A549 (cell line): ENCODE data around the gene MMP2. TPM values are rescaled to one million over a fixed set of nuclear protein-coding genes. Genes with fewer than 3 reads are reported as not detected.

Source experiments
- ATAC-seq, 2 experiments: fragments of 200-7000 bp in 1 of 2; fragments of >200 bp in 1 of 2; cut with Nextera tagmentation in 1 of 2; cut with Tn5 transposase in 1 of 2; 3 replicates each; pipeline versions ENCODE4 v1.8.0 to v1.9.1; 2018 to 2020; ENCODE audit warnings: mild to moderate bottlenecking in 1 of 2, moderate library complexity in 1 of 2
- CTCF ChIA-PET: fragments of 300-600 bp; sonication (Branson Sonifier 250); formaldehyde crosslinking; extraction: SDS; loops from one replicate; lab custom pipeline; 2021; ENCODE audit warnings: antibody characterized with exemption, inconsistent platforms; lab: Yijun Ruan, JAX
- POLR2A ChIA-PET: fragments of 350-600 bp; formaldehyde crosslinking; extraction: SDS; loops from one replicate; lab custom pipeline; 2021; ENCODE audit warnings: antibody characterized with exemption, inconsistent platforms; lab: Yijun Ruan, JAX
- DNase-seq, 2 experiments: peaks; one replicate each; pipeline versions ENCODE4 v3.0.0 to v3.0.0-alpha.2; 2011 to 2016; ENCODE audit warnings: low read depth in 1 of 2, low spot score in 1 of 2
- FAIRE-seq: peaks from 2 replicates; lab custom pipeline; 2011; peaks lifted over from hg19 to GRCh38; lab: Jason Lieb, UNC
- H3K27ac ChIP-seq, 2 experiments: fragments of >200 bp; sonication (Bioruptor Twin); formaldehyde crosslinking; 3 replicates each; pipeline ENCODE4 v1.5.1; 2016 to 2017
- H3K4me1 ChIP-seq: fragments of >200 bp; sonication (Bioruptor Twin); formaldehyde crosslinking; 3 replicates; pipeline ENCODE4 v1.6.1; 2016
- H3K4me2 ChIP-seq: fragments of >200 bp; sonication (Bioruptor Twin); formaldehyde crosslinking; 3 replicates; pipeline ENCODE4 v1.6.1; 2016
- H3K4me3 ChIP-seq: fragments of >200 bp; sonication (Bioruptor Twin); formaldehyde crosslinking; 3 replicates; pipeline ENCODE4 v1.5.1; 2016
- H3K9me3 ChIP-seq: fragments of >200 bp; sonication (Bioruptor Twin); formaldehyde crosslinking; 3 replicates; pipeline ENCODE4 v1.6.1; 2016
- CBX8 ChIP-seq: fragments of 200-600 bp; sonication (generic); IDR thresholded peaks from 2 replicates; pipeline ENCODE4 v1.6.1; 2016
- EHMT2 ChIP-seq: fragments of 200-600 bp; sonication (generic); IDR thresholded peaks from 2 replicates; pipeline ENCODE4 v1.6.1; 2016; ENCODE audit warnings: antibody characterized with exemption, low read depth, mild to moderate bottlenecking, moderate library complexity
- EP300 ChIP-seq, 2 experiments: fragments of >200 bp; sonication (Bioruptor Twin); formaldehyde crosslinking; IDR thresholded peaks; 2 replicates in 1 of 2; 3 replicates in 1 of 2; pipeline ENCODE4 v1.6.1; 2016 to 2017
- ESRRA ChIP-seq: fragments of 150-350 bp; IDR thresholded peaks from 2 replicates; pipeline ENCODE4 v1.6.1; 2014; ENCODE audit warnings: mild to moderate bottlenecking, low read length, borderline replicate concordance
- FOSB ChIP-seq: fragments of 250-450 bp; sonication (Bioruptor Pico); IDR thresholded peaks from 2 replicates; pipeline ENCODE4 v1.5.0; 2020; ENCODE audit warnings: mild to moderate bottlenecking, moderate library complexity
- FOSL2 ChIP-seq, 2 experiments: fragments of 450-650 bp in 1 of 2; fragments of >200 bp in 1 of 2; sonication (Bioruptor Twin) in 1 of 2; formaldehyde crosslinking; IDR thresholded peaks; 2 replicates each; pipeline versions ENCODE4 v1.5.0 to v1.6.1; 2016 to 2020; ENCODE audit warnings: mild to moderate bottlenecking in 1 of 2, moderate library complexity in 1 of 2
- FOXS1 ChIP-seq: fragments of 250-450 bp; sonication (Bioruptor Pico); IDR thresholded peaks from 2 replicates; pipeline ENCODE4 v1.5.0; 2020; ENCODE audit warnings: mild to moderate bottlenecking, moderate library complexity
- KDM5A ChIP-seq: fragments of 200-600 bp; sonication (generic); IDR thresholded peaks from 2 replicates; pipeline ENCODE4 v1.6.1; 2016; ENCODE audit warnings: antibody characterized with exemption, mild to moderate bottlenecking
- MYC ChIP-seq: IDR thresholded peaks from 2 replicates; pipeline ENCODE4 v1.6.1; 2012; ENCODE audit warnings: mild to moderate bottlenecking, inconsistent platforms, low read length, improper control_type of control experiment, borderline replicate concordance
- NFE2L2 ChIP-seq: fragments of 150-350 bp; conservative IDR thresholded peaks from 2 replicates; pipeline ENCODE4 v1.6.1; 2014; ENCODE audit warnings: low read length
- PHF8 ChIP-seq: fragments of 200-600 bp; sonication (generic); IDR thresholded peaks from 2 replicates; pipeline ENCODE4 v1.6.1; 2016; ENCODE audit warnings: low read depth, mild to moderate bottlenecking, antibody characterized with exemption, moderate library complexity, borderline replicate concordance
- POLR2A ChIP-seq: IDR thresholded peaks from 2 replicates; pipeline ENCODE4 v1.6.1; 2012; ENCODE audit warnings: mild to moderate bottlenecking, low read length
- RARB ChIP-seq: fragments of 250-450 bp; sonication (Bioruptor Pico); IDR thresholded peaks from 2 replicates; pipeline ENCODE4 v1.8.0; 2021; ENCODE audit warnings: mild to moderate bottlenecking, moderate library complexity
- RFX5 ChIP-seq: fragments of 450-650 bp; IDR thresholded peaks from 2 replicates; pipeline ENCODE4 v1.7.1; 2014; ENCODE audit warnings: antibody characterized with exemption, mild to moderate bottlenecking, moderate library complexity
- SMC3 ChIP-seq: fragments of >200 bp; sonication (Bioruptor Twin); formaldehyde crosslinking; IDR thresholded peaks from 3 replicates; pipeline ENCODE4 v1.6.1; 2018; ENCODE audit warnings: inconsistent platforms
- SREBF2 ChIP-seq: fragments of 450-650 bp; IDR thresholded peaks from 2 replicates; pipeline ENCODE4 v1.6.1; 2014; ENCODE audit warnings: mild to moderate bottlenecking, moderate library complexity
- ZC3H11A ChIP-seq: fragments of 450-650 bp; IDR thresholded peaks from 2 replicates; pipeline ENCODE4 v1.6.1; 2014; ENCODE audit warnings: antibody characterized with exemption, mild to moderate bottlenecking
- ZFP36 ChIP-seq: fragments of 450-650 bp; IDR thresholded peaks from 2 replicates; pipeline ENCODE4 v1.6.1; 2014; ENCODE audit warnings: borderline replicate concordance; ENCODE audit not compliant: partially characterized antibody
- ZNF302 ChIP-seq: fragments of 250-450 bp; sonication (Bioruptor Pico); IDR thresholded peaks from 2 replicates; pipeline ENCODE4 v1.9.0; 2021; ENCODE audit warnings: inconsistent platforms, mild to moderate bottlenecking, moderate library complexity
- WGBS: methylation state at CpG from one replicate; pipeline ENCODE4 v1.1.6; 2017; ENCODE audit errors: missing lambda C conversion rate; 5-methylcytosine and 5-hydroxymethylcytosine counted together
- polyA plus RNA-seq, 4 experiments: library from polyadenylated mRNA; depleted of rRNA in 3 of 4; stranded (reverse); fragments of >200 nt; fragmentation: RNase III in 1 of 4; extraction: RNeasy Plus Mini Kit Qiagen cat#74134 plus additional on column Dnase treatment in 1 of 4; gene quantifications; 2 replicates in 3 of 4; 3 replicates in 1 of 4; pipeline ENCODE4 v1.2.3, GENCODE V29; 2011 to 2017
- TF ChIP-seq, protein P1 (sequence below): fragments of 250-450 bp; sonication (Bioruptor Pico); IDR thresholded peaks from 2 replicates; pipeline ENCODE4 v1.5.0; 2020; ENCODE audit warnings: low read depth, mild to moderate bottlenecking, moderate library complexity
- TF ChIP-seq, protein P2 (sequence below): fragments of 200-600 bp; sonication (generic); IDR thresholded peaks from 2 replicates; pipeline ENCODE4 v1.6.1; 2016; ENCODE audit warnings: antibody characterized with exemption, mild to moderate bottlenecking, moderate library complexity
- TF ChIP-seq, protein P3 (sequence below): IDR thresholded peaks from 2 replicates; pipeline ENCODE4 v1.6.1; 2012
- TF ChIP-seq, protein P4 (sequence below): fragments of 450-650 bp; IDR thresholded peaks from 2 replicates; pipeline ENCODE4 v1.6.1; 2014; ENCODE audit warnings: antibody characterized with exemption

MMP2 gene
- polyA plus RNA-seq, 2 of the 4 experiments (the other 2 are of a cell fraction) = 11.5 to 11.8 TPM

DNA sequence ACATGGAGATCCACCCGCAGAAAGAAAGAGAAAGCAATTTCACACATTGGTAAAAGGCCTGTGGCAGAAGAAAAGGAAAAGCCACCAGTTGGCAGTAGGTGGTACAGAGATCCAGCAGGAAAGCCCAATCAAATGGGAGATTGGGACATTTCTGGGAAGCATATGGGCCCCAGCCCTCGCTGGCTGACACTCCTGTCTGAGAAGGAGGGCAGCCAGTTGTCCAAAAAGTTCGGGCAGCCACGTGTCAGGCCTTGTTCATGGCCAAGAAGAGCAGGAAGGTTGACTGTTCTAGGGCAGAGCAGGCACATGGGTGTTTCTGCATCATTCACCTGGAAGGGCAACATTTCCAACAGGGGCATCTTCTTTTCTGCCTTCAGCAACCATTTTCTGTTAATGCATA lies 45.0 kb upstream of the MMP2 start:
- no peak for DNase-seq
- Histone ChIP-seq H3K27ac (no peak overlapping the region), H3K4me1 (no peaks in the 10 kb centered on the region), H3K4me3 (no peak overlapping the region), H3K9me3 (no peaks in the 10 kb centered on the region), H3K4me2 (no peak overlapping the region)
- no peak for FAIRE-seq
- ATAC-seq = no peak
- CTCF ChIA-PET = no interaction called here
- POLR2A ChIA-PET = no interaction called here
- TF ChIP-seq RARB (CRISPR knock-in tag) (no peak), SREBF2 (no peak), KDM5A (no peak), SMC3 (no peak)
- WGBS = 4% methylated on average over 4 of the region's 4 CpGs

DNA sequence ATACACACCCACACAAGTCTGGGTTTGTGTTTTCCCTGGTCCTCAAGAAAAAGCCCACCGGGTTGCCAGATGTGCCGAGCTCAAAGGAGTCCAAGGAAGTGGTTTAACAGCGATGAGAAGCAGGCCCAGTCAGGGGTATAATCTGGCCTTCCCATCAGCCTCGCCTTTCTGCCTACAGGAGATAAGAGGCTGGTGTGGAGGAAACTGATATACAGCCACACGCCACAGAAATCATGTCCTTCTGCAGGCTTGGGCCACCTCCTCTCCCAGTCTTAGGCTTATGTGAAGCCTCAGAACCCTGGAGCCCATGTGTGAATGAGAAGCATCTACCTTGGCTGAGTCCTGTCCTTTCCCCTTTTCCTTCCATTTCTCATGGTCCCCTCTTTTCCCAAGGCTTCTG lies 43.6 kb upstream of the MMP2 start:
- no peak overlapping the region for H3K4me3 ChIP-seq
- POLR2A ChIA-PET = no interaction called here
- ATAC-seq = no peak
- TF ChIP-seq EHMT2 (no peak), POLR2A (no peak), PHF8 (no peak), EP300 (IDR thresholded peaks at IDR 0.05) (no peak), FOSB (CRISPR knock-in tag) (no peak)
- TF ChIP-seq, protein P1, sequence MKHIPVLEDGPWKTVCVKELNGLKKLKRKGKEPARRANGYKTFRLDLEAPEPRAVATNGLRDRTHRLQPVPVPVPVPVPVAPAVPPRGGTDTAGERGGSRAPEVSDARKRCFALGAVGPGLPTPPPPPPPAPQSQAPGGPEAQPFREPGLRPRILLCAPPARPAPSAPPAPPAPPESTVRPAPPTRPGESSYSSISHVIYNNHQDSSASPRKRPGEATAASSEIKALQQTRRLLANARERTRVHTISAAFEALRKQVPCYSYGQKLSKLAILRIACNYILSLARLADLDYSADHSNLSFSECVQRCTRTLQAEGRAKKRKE (CRISPR knock-in tag) = no peak
- TF ChIP-seq, protein P2, sequence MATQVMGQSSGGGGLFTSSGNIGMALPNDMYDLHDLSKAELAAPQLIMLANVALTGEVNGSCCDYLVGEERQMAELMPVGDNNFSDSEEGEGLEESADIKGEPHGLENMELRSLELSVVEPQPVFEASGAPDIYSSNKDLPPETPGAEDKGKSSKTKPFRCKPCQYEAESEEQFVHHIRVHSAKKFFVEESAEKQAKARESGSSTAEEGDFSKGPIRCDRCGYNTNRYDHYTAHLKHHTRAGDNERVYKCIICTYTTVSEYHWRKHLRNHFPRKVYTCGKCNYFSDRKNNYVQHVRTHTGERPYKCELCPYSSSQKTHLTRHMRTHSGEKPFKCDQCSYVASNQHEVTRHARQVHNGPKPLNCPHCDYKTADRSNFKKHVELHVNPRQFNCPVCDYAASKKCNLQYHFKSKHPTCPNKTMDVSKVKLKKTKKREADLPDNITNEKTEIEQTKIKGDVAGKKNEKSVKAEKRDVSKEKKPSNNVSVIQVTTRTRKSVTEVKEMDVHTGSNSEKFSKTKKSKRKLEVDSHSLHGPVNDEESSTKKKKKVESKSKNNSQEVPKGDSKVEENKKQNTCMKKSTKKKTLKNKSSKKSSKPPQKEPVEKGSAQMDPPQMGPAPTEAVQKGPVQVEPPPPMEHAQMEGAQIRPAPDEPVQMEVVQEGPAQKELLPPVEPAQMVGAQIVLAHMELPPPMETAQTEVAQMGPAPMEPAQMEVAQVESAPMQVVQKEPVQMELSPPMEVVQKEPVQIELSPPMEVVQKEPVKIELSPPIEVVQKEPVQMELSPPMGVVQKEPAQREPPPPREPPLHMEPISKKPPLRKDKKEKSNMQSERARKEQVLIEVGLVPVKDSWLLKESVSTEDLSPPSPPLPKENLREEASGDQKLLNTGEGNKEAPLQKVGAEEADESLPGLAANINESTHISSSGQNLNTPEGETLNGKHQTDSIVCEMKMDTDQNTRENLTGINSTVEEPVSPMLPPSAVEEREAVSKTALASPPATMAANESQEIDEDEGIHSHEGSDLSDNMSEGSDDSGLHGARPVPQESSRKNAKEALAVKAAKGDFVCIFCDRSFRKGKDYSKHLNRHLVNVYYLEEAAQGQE = no peak
- no peak for DNase-seq
- CTCF ChIA-PET = interaction anchor here (1.2 kb wide), 1 partner anchor 19 kb away, joined by 3 read pairs; no protein-coding TSS in a partner anchor
- WGBS = 19% methylated on average over 5 of the region's 5 CpGs
- H3K4me2 ChIP-seq = no peak overlapping the region
- no peaks in the 10 kb centered on the region for H3K9me3 ChIP-seq
- no peak for FAIRE-seq
- H3K4me1 ChIP-seq = no peaks in the 10 kb centered on the region
- H3K27ac ChIP-seq = no peak overlapping the region

DNA sequence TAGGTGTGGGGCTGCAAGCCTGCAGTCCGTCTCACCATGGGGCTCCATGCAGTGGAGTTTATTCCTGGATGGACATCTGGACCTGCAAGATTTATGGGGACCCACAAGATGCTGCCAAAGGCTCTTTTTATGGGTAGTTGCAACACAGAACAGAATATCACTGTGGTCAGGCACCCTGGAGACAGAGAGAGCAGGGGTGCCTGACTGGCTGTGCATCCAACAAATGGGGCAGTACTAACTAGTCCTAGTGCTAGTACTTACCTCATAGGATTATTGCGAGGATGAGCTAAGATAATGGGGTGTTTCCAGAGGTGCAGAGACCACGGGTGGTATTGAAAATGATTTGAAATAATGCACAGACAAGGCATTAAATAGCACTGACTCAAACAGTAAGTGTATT lies 42.4 kb upstream of the MMP2 start:
- H3K9me3 ChIP-seq = no peaks in the 10 kb centered on the region
- no peaks in the 10 kb centered on the region for H3K4me1 ChIP-seq
- no peak for TF ChIP-seq NFE2L2
- TF ChIP-seq ZNF302 (CRISPR knock-in tag) = no peak
- TF ChIP-seq ZC3H11A = no peak
- TF ChIP-seq SMC3 = no peak
- no peak for TF ChIP-seq ESRRA
- no peak for TF ChIP-seq ZFP36
- TF ChIP-seq RFX5 = no peak
- no peak for TF ChIP-seq FOXS1
- TF ChIP-seq, protein P3, sequence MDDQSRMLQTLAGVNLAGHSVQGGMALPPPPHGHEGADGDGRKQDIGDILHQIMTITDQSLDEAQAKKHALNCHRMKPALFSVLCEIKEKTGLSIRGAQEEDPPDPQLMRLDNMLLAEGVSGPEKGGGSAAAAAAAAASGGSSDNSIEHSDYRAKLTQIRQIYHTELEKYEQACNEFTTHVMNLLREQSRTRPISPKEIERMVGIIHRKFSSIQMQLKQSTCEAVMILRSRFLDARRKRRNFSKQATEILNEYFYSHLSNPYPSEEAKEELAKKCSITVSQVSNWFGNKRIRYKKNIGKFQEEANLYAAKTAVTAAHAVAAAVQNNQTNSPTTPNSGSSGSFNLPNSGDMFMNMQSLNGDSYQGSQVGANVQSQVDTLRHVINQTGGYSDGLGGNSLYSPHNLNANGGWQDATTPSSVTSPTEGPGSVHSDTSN = no peak
- no peak for TF ChIP-seq CBX8
- TF ChIP-seq MYC = no peak
- TF ChIP-seq FOSL2 (IDR thresholded peaks at IDR 0.05) = no peak
- TF ChIP-seq FOSL2 (CRISPR knock-in tag; IDR thresholded peaks at IDR 0.05) = no peak
- TF ChIP-seq, protein P4, sequence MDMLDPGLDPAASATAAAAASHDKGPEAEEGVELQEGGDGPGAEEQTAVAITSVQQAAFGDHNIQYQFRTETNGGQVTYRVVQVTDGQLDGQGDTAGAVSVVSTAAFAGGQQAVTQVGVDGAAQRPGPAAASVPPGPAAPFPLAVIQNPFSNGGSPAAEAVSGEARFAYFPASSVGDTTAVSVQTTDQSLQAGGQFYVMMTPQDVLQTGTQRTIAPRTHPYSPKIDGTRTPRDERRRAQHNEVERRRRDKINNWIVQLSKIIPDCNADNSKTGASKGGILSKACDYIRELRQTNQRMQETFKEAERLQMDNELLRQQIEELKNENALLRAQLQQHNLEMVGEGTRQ = no peak
- H3K4me2 ChIP-seq = no peak overlapping the region
- DNase-seq (no peak), ATAC-seq (no peak), FAIRE-seq (no peak)
- H3K27ac ChIP-seq = no peak overlapping the region
- 11% methylated on average over 3 of the region's 3 CpGs for WGBS
- ChIA-PET POLR2A (no interaction called here), CTCF (no interaction called here)
- no peak overlapping the region for H3K4me3 ChIP-seq
